Skin epidermis (tissue), 12 donors: Measurements from ENCODE around the gene FADD.

ENCODE experiments used
- H3K27ac ChIP-seq, 21 experiments: fragments of 200-600 bp; sonication (generic) in 11 of 21; one replicate each; pipeline ENCODE4 v1.5.0; 2020; ENCODE audit warnings: mild to moderate bottlenecking in 3 of 21, inconsistent platforms in 2 of 21, moderate library complexity in 2 of 21
- H3K4me3 ChIP-seq, 7 experiments: fragments of 200-600 bp; sonication (generic) in 2 of 7; one replicate each; pipeline ENCODE4 v1.5.0; 2020; ENCODE audit warnings: inconsistent platforms in 2 of 7, mild to moderate bottlenecking in 2 of 7, moderate library complexity in 1 of 7

The FADD gene, protein sequence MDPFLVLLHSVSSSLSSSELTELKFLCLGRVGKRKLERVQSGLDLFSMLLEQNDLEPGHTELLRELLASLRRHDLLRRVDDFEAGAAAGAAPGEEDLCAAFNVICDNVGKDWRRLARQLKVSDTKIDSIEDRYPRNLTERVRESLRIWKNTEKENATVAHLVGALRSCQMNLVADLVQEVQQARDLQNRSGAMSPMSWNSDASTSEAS

DNA sequence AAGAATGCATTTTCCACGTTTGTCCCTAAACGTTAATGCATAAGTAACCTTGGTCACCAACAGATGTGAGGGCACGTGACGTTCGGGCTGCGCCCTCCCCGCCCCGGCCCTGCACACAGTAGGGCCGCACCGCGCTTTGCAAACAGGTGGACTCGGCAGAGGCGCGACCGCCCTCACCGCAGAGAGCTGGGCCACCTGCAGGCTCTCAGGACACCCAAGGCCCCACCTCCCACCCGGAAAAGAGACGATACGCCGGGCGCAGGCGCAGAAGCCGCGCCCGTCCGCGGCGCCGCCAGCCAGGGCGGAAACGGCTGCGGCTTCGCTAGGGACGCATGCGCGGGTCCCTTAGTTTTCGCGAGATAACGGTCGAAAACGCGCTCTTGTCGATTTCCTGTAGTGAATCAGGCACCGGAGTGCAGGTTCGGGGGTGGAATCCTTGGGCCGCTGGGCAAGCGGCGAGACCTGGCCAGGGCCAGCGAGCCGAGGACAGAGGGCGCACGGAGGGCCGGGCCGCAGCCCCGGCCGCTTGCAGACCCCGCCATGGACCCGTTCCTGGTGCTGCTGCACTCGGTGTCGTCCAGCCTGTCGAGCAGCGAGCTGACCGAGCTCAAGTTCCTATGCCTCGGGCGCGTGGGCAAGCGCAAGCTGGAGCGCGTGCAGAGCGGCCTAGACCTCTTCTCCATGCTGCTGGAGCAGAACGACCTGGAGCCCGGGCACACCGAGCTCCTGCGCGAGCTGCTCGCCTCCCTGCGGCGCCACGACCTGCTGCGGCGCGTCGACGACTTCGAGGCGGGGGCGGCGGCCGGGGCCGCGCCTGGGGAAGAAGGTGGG, at the start of gene FADD:
FADD (plus strand) TSS at position 377 of the 831 bp plus-strand sequence; CDS start at position 541, 164 bp downstream.
- Histone ChIP-seq H3K4me3 (peak within 1 kb of the TSS; percentile 71 to 98 (median 88)), H3K27ac (peak within 1 kb of the TSS; percentile 84 to 99 (median 94))

GRCh38 chr11:70155386-70155785, 47.7 kb upstream of the FADD start:
- H3K4me3 ChIP-seq, result no peak overlapping the region
- peak overlapping the region in 17 of 21 experiments; percentile 19 to 81 (median 62) for H3K27ac ChIP-seq

GRCh38 chr11:70156291-70157037, 46.6 kb upstream of the FADD start:
- Histone ChIP-seq H3K4me3 (no peak overlapping the region), H3K27ac (peak overlapping the region in 15 of 21 experiments; percentile 35 to 80 (median 61))

GRCh38 chr11:70158201-70158600, 44.9 kb upstream of the FADD start:
- H3K27ac ChIP-seq, result peak overlapping the region in 10 of 21 experiments; percentile 3 to 80 (median 44)

DNA sequence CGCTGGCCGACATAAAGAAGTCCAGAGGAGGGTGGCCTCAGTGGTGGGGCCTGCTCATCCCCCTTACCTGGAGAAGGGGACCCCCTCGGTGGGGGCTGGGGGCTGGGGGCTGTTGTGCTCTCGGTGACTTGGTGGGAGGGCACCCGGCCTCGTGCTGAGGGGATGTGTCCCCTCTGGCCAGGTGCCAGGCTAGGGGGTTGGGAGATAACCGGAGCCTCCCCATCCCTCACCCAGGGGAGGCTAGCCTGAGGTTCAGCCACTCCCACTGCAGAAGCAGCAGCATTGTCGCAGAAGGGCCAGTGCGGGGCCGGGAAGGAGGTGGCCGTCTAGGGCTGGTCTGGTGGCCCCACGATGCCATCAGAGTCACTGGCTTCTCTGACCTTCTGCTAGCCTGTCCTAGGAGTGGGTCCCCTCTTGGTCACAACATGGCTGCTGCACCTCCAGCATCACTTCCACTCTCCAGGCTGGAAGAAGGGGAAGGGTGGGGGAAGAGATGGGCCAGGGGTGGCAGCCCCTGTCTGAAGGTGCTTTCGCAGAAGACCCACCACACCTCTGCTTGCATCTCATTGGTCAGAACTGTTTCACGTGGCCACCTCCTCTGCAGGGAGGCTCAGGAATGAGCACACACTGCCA, 44.2 kb upstream of the FADD start:
- H3K4me3 ChIP-seq, result no peak overlapping the region
- H3K27ac ChIP-seq, result peak overlapping the region in 12 of 21 experiments; percentile 3 to 80 (median 48)

More at GRCh38 chr11:70158201-70158600, 44.9 kb upstream of the FADD start:
- H3K4me3 ChIP-seq, result no peak overlapping the region

DNA sequence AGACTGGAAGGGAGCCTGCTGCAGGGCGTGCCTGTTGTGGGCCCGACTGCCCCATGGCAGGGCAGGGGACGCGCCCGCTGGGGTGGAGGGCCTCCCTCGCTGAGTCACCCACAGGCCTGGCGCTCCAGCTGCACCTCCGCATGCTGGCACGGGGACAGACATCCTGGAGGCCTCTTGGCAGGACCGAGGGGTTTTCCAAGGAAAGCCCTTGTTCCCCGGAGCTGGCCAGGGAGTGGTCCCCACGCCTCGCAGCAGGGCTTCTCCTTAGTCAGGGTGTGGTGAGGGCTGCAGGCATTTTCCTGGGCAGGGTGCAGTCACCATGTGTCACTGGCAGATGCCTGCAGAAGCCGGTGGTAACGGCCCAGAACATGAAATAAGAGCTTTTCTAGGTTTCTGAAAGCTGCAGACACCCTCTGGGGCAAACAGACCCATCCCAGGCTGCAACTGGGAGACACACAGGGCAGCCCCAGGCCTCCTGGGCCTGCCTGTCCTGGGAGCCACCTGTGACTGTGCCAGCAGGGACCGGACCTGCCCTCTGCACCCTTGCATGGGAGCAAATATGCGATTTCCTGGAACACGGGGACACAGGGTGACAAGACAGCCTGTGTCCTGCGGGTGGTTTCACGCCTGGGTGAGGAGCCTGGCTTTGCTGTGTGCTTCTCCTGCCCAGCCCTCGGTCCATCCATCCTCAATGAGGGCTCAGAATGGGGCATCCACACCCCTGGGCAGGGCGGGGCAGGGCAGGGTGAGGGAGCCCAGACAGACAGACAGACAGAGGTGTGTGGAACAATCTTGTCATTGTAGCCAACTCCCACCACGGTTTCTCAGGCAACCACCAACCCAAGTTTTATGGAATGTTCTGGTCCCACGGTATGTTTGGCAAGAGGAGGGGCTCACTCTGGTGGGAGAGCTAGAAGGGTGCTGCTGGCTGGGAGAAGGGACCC, 43.2 kb upstream of the FADD start:
- H3K27ac ChIP-seq, result peak overlapping the region in 15 of 21 experiments; percentile 11 to 82 (median 56)

DNA sequence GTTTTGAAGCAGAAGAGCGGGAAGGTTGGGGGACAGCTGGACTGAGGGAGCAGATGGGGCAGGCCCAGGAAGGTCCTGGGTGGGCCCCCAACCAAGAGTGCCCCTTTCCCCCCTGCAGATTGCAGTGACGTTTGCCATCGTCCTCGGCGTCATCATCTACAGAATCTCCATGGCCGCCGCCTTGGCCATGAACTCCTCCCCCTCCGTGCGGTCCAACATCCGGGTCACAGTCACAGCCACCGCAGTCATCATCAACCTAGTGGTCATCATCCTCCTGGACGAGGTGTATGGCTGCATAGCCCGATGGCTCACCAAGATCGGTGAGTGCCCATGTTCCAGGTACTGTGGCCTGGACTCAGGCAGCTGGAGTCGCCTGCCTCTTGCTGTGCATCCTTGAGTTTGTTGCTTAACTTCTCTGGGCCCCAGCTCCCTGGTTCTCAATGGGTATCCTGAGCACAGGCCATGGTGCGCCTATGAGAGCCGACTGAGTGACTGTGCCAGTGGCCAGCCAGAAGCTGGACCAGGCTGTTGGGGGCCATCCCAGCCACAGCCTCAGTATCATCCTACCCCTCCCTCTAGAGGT, 42.0 kb upstream of the FADD start:
- Histone ChIP-seq H3K27ac (peak overlapping the region in 5 of 21 experiments; percentile 47 to 82 (median 58)), H3K4me3 (no peak overlapping the region)

More for the DNA sequence above, 43.2 kb upstream of the FADD start:
- H3K4me3 ChIP-seq, result no peak overlapping the region

GRCh38 chr11:70164705-70165104, 38.4 kb upstream of the FADD start:
- Histone ChIP-seq H3K4me3 (no peak overlapping the region), H3K27ac (no peak overlapping the region)

DNA sequence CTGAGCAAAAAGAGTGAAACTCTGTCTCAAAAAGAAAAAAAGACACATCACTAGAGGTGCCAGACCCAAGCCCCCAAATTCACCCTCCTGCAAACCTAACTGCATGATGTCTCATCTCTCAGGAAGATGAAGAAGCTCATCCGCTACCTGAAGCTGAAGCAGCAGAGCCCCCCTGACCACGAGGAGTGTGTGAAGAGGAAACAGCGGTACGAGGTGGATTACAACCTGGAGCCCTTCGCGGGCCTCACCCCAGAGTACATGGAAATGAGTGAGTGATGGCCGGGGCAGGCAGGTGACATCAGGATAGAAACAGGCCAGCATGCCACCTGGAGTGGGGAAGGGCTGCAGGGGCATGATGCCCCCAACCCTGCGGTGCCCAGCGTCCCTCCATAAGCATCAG, 36.0 kb upstream of the FADD start:
- H3K27ac ChIP-seq, result no peak overlapping the region
- no peak overlapping the region for H3K4me3 ChIP-seq

DNA sequence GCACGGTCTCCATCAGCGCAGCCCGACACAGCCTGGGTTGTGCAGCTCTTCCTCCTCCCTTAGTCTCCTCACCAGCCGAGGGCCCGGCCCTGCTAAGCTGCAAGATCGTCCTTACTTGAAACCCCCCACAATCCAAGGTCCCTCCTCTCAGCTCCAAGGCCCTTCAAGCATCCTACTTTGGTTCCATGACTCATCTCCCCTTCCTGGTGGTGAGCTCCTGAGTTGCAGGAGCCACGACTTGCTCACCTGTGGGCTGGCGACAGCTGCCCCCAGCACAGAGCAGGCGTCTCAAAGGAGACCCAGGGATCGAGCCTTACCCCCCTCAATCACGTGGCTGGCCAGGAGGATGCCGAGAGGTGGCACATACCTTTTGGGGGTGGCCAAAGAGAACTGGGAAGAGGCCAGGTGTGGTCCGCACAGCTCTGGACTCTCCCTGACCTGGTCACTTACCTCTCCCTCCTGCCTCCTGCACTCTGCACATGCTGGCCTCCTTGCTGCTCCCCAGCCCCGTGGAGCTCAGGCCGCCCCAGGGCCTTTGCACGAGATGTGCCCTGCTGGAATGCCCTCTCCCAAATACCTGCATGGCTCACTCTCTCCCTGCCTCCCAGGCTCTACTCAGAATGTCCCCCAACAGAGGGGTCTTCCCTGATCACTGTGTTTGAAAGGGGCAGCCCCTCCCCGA, 35.2 kb upstream of the FADD start:
- Histone ChIP-seq H3K4me3 (no peak overlapping the region), H3K27ac (no peak overlapping the region)

- H3K27ac ChIP-seq, result no peak overlapping the region
- H3K4me3 ChIP-seq, result no peak overlapping the region
Measured at GRCh38 chr11:70168405-70168754, 34.7 kb upstream of the FADD start.

DNA sequence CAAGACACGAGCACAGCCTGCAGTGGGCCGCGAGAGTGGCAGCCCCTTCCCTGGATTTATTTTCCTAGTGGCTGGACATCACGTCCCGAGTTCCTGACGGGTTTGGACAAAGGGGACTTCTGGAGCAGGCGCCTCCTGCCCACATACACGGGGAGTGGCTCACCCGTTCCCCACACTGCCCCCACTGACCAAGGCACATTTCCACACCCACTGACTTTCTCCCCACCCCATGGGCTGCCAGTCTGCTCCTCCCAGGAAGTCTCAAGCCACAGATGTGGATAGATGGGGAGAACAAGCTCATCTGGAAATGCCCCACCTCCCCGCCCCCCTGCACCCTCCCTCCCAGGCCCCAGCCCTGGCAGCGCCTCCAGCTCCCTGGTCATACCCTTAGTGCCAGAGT, 34.0 kb upstream of the FADD start:
- no peak overlapping the region for H3K4me3 ChIP-seq
- H3K27ac ChIP-seq, result no peak overlapping the region

- no peak overlapping the region for H3K27ac ChIP-seq
- H3K4me3 ChIP-seq, result no peak overlapping the region
Measured at GRCh38 chr11:70169632-70170031, 33.5 kb upstream of the FADD start.

DNA sequence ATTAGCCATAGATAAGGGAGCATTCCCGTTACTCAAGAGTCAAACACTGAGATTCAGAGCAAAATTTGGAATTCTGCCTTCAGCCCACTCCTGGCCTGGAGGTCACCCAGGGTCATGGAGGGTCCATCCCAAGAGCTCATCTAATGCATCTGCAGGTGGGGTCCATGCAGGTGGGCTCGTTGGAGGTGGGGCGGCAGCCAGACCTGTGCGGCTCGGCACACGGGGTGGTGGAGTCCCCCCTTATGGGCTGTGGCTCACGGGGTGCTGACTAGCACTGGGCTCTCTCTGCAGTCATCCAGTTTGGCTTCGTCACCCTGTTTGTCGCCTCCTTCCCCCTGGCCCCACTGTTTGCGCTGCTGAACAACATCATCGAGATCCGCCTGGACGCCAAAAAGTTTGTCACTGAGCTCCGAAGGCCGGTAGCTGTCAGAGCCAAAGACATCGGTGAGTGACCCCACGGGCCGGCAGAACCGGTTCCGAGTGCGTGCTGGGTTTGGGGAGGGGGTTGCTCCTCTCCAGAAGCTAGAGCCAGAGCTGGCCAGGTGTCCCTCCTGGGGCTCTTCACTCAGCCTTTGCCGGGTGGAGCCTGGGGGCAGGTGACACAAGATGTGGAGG, 32.4 kb upstream of the FADD start:
- H3K4me3 ChIP-seq, result no peak overlapping the region
- H3K27ac ChIP-seq, result no peak overlapping the region

DNA sequence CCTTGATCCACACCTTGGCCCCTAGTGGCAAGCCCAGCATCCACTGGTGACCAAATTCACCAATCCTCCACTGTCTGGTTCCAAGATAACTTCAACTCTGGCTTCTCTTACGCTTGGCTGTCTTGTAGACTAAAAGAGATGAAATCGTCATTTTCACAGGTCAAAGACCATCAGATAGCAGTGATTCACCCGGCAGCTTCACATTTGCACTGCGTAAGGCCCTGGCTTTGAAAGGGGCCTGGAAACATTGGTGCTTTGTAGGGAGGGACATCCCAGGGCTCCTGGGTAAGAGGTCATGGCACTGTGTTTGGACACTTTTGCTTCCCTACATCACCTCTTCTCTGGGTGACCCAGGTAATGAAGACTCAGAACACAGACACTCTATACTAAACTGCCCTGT, 30.1 kb upstream of the FADD start:
- Histone ChIP-seq H3K27ac (no peak overlapping the region), H3K4me3 (no peak overlapping the region)

GRCh38 chr11:70174547-70175235, 28.4 kb upstream of the FADD start:
- H3K27ac ChIP-seq, result no peak overlapping the region
- no peak overlapping the region for H3K4me3 ChIP-seq

- peak overlapping the region in 3 of 21 experiments; percentile 8 to 36 (median 25) for H3K27ac ChIP-seq
- H3K4me3 ChIP-seq, result no peak overlapping the region
Measured at GRCh38 chr11:70175236-70175698, 27.8 kb upstream of the FADD start.
